Measurements from ENCODE around the gene SPATA31D4.

SPATA31D4 gene

DNA sequence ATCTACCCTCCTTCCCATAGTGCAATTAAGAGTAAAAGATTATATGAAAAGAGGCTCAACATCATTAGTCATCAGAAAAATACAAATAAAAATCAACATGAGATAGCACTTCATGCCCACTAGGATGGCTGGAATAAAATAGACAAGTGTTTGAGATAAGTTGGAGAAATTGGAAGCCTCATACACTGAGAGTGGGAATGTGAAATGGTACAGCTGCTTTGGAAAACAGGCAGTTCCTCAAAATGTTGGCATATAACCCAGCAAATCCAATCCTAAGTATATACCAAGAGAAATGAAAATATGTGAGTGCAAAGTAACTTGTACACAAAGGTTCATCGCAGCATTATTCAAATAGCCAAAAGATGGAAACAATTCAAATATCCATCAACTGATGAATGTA is 24.9 kb downstream of the SPATA31D4 start:
- no peak for TF ChIP-seq Cebpa-rat (IDR thresholded peaks at IDR 0.05)

DNA sequence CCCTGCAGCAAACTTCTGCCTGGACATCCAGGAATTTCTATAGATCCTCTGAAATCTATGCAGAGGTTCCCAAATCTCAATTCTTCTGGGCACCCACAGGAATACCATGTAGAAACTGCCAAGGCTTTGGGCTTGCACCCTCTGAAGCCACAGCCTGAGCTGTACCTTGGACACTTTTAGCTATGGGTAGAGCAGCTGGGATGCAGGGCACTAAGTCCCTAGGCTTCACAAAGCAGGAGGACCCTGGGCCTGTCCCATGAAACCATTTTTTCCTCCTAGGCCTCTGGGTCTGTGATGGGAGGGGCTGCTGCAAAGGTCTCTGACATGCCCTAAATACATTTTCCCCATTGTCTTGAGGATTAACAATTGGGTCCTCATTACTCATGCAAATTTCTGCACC is 27.4 kb downstream of the SPATA31D4 start:
- H3K27me3 ChIP-seq = no peaks in the 10 kb centered on the region
- no peaks in the 10 kb centered on the region for H3K36me3 ChIP-seq
- H3K9ac ChIP-seq = no peak overlapping the region
- H3K9me3 ChIP-seq (replicated peaks in 1 of 11) = peaks cover 30 to 38% (median 33%) of the 10 kb centered on the region in 11 experiments
- H3K4me2 ChIP-seq = no peak overlapping the region
- H4K20me1 ChIP-seq = no peaks in the 10 kb centered on the region
- H3K4me3 ChIP-seq = no peak overlapping the region
- no peaks in the 10 kb centered on the region for H3K4me1 ChIP-seq
- TF ChIP-seq Cebpa-rat (IDR thresholded peaks at IDR 0.05) = no peak
- no peak overlapping the region for H3K27ac ChIP-seq

More for the DNA sequence above, 24.9 kb downstream of the SPATA31D4 start:
- Histone ChIP-seq H3K27me3 (no peaks in the 10 kb centered on the region), H3K36me3 (no peaks in the 10 kb centered on the region), H3K4me1 (no peaks in the 10 kb centered on the region), H3K9ac (no peak overlapping the region), H4K20me1 (no peaks in the 10 kb centered on the region), H3K27ac (no peak overlapping the region), H3K4me3 (no peak overlapping the region), H3K4me2 (no peak overlapping the region), H3K9me3 (replicated peaks in 1 of 11) (peaks cover 30 to 38% (median 33%) of the 10 kb centered on the region in 11 experiments)

DNA sequence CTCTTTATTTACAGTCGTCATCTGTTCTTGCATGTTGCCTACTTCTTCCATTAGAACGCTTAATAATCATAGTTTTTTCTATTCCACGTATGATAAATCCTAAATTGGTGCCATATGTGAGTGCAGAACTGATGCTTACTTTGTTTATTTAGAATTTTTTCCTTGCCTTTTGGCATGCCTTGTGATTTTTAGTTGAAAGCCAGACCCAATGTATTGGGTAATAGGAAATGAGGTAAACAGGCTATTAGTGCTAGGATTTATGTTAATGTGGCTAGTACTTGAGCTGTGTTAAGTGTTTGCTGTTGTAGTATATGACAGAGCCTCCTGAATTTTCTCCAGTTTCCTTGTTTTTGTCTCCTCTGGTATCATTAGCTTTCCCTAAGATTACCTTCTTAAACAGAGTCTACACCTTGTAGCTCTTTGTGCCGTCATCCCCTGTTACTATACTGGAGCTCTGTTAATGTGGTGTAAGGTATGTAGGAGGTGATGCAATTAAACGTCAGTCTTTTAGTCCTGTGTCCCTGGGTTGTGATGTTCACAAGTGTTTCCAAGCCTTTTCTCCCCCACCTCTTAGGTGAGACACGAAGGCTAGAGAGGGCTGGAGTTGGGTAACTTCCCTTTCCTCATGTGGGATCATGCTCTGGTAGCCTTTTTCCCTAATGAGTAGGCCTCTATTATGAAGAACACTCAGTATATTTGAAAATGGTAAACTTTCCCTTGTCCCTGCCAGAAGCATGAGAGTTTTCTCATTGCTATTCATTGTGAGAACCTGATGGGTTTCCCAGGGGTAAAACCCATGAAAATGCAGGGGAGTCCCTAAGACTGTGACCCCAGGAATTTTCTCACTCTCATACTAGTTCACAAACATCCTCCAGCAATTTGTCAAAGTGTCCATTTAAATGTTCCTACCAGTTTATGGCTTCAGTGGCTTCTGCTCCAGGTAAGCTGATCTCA is 36.3 kb downstream of the SPATA31D4 start:
- H3K36me3 ChIP-seq = no peaks in the 10 kb centered on the region
- H3K27me3 ChIP-seq = no peaks in the 10 kb centered on the region
- no peak for TF ChIP-seq Cebpa-rat (IDR thresholded peaks at IDR 0.05)
- no peak overlapping the region for H3K4me3 ChIP-seq
- H3K4me2 ChIP-seq = peak overlapping the region in 8 of 11 experiments; percentile 10 to 64 (median 34); a peak in 13 of 22 replicates
- H4K20me1 ChIP-seq = no peaks in the 10 kb centered on the region
- peaks cover 0 to 14% (median 12%) of the 10 kb centered on the region in 10 experiments; a peak in 11 of 20 replicates for H3K4me1 ChIP-seq
- peaks cover 0 to 17% (median 0%) of the 10 kb centered on the region in 11 experiments; a peak in 6 of 22 replicates for H3K9me3 ChIP-seq (replicated peaks in 1 of 11)
- no peak overlapping the region for H3K9ac ChIP-seq
- no peak overlapping the region for H3K27ac ChIP-seq

DNA sequence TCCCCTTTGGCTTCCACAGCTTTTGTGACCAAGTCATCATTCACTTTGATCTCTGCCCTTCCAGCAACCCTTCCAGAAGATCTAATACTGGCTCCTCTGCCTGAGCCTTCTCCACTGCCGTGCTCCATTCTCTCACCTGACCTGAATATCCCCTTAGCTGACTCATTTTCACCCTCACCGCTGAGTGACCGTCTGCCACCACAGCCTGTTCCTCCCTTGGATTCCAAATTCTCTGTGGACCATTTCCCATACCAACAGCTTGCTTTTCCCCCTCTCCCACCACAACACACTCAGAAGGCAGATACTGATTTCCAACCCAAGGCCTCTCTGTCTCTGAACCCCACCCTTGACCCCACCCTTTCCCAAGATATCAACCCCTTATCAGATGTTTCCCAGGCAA is 39.8 kb downstream of the SPATA31D4 start:
- Histone ChIP-seq H3K4me1 (peaks cover 0 to 14% (median 12%) of the 10 kb centered on the region in 10 experiments; a peak in 11 of 20 replicates), H3K4me3 (no peak overlapping the region), H3K9me3 (replicated peaks in 1 of 11) (peaks cover 0 to 17% (median 0%) of the 10 kb centered on the region in 11 experiments; a peak in 6 of 22 replicates), H3K9ac (no peak overlapping the region), H3K27ac (no peak overlapping the region), H3K27me3 (no peaks in the 10 kb centered on the region), H4K20me1 (no peaks in the 10 kb centered on the region), H3K36me3 (no peaks in the 10 kb centered on the region), H3K4me2 (no peak overlapping the region)
- TF ChIP-seq Cebpa-rat (IDR thresholded peaks at IDR 0.05) = no peak

DNA sequence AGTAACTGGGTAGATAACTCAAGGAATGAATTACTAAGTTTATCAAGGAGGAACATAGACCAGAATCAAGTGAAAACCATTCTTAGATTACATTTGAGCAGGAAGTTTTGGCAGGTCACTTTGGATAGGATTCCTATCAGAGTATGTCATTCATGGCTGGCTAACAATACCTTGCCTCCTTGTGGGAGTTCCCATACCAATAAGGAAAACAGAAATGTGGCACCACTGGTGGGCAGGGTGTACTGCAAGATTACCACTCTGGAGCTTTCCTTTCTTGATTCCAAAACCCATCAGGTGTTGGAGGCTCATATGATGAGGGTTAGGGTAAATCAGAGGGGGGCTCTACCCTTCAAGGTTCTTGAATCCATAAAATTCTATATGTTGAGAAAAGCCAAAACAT is 41.7 kb downstream of the SPATA31D4 start:
- Histone ChIP-seq H3K9ac (no peak overlapping the region), H3K4me3 (no peak overlapping the region), H3K27me3 (no peaks in the 10 kb centered on the region), H3K36me3 (no peaks in the 10 kb centered on the region), H3K4me2 (no peak overlapping the region), H4K20me1 (no peaks in the 10 kb centered on the region), H3K9me3 (replicated peaks in 1 of 11) (peaks cover 0 to 30% (median 8%) of the 10 kb centered on the region in 11 experiments; a peak in 9 of 22 replicates), H3K4me1 (peaks cover 0 to 8% (median 7%) of the 10 kb centered on the region in 10 experiments; a peak in 11 of 20 replicates), H3K27ac (no peak overlapping the region)
- no peak for TF ChIP-seq Cebpa-rat (IDR thresholded peaks at IDR 0.05)

DNA sequence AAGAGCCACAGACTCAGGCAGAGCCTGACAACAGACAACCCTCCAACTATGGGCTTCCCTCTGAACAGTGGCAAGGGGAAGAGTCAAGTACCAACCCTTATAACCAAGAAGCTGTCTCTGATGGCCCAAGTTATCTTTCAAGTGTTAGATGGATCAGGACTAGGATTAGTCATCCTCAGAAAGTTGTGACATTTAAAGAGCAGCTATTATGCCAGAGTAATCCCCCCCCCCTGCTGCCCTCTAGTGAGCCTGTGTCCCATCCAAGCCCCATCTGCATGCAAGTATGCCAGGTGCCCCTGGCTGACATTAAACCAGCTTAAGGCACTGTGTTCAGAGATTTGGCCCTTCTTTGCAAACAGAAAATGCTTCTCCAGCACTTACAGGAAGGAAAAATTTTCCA is 43.5 kb downstream of the SPATA31D4 start:
- H3K36me3 ChIP-seq = no peaks in the 10 kb centered on the region
- no peaks in the 10 kb centered on the region for H4K20me1 ChIP-seq
- peaks cover 0 to 25% (median 13%) of the 10 kb centered on the region in 11 experiments; a peak in 13 of 22 replicates for H3K9me3 ChIP-seq (replicated peaks in 1 of 11)
- no peak overlapping the region for H3K27ac ChIP-seq
- H3K4me1 ChIP-seq = no peaks in the 10 kb centered on the region
- no peak overlapping the region for H3K9ac ChIP-seq
- H3K27me3 ChIP-seq = no peaks in the 10 kb centered on the region
- no peak overlapping the region for H3K4me2 ChIP-seq
- no peak for TF ChIP-seq Cebpa-rat (IDR thresholded peaks at IDR 0.05)
- no peak overlapping the region for H3K4me3 ChIP-seq

DNA sequence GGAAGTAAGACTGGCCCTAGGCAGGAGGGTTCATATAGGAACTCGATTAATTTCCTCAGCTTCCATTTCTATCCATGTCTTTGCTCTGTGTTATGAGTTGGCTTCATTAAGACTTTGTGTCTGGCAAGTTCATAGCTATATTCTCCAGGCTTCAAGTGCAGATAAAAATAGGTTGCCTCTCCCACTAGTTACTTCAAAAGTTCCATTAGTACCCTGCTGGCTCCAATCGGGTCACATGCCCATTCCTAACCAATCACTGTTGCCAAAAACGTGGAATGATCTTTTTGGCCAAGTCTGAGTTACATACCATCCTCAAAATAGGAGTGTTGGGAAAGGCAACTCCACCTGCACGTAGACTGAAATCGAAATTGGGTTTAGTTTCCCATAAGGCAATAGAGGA is 46.5 kb downstream of the SPATA31D4 start:
- TF ChIP-seq Cebpa-rat (IDR thresholded peaks at IDR 0.05) = no peak
- Histone ChIP-seq H3K4me3 (no peak overlapping the region), H3K27ac (no peak overlapping the region), H3K9ac (no peak overlapping the region), H3K4me1 (no peaks in the 10 kb centered on the region), H4K20me1 (no peaks in the 10 kb centered on the region), H3K36me3 (no peaks in the 10 kb centered on the region), H3K4me2 (no peak overlapping the region), H3K27me3 (no peaks in the 10 kb centered on the region), H3K9me3 (replicated peaks in 1 of 11) (peaks cover 0 to 33% (median 19%) of the 10 kb centered on the region in 11 experiments; a peak in 16 of 22 replicates)

DNA sequence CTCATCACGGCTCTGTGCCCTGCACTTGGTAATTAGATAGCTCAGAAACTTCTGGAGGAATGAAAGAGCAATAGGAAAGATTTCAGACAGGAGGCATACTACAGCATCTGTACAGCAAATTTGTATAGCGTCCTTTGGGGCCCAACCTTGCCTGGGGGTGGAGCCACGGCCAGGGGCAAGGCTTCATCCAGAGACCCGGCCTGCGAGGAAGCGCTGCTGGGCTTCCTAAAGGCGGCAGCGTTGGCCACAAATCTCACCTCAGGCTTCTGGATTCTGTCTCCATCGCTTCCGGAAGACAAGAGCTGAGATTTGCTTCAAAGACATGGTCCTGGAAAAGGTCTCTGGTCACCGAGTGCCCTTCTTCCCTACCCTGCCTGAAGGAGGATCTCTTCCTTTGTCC is 48.1 kb downstream of the SPATA31D4 start:
- H4K20me1 ChIP-seq = no peaks in the 10 kb centered on the region
- no peak overlapping the region for H3K4me3 ChIP-seq
- H3K4me2 ChIP-seq = no peak overlapping the region
- no peak overlapping the region for H3K9ac ChIP-seq
- no peaks in the 10 kb centered on the region for H3K36me3 ChIP-seq
- H3K27ac ChIP-seq = no peak overlapping the region
- peaks cover 0 to 33% (median 19%) of the 10 kb centered on the region in 11 experiments; a peak in 16 of 22 replicates for H3K9me3 ChIP-seq (replicated peaks in 1 of 11)
- TF ChIP-seq Cebpa-rat (IDR thresholded peaks at IDR 0.05) = no peak
- no peaks in the 10 kb centered on the region for H3K4me1 ChIP-seq
- no peaks in the 10 kb centered on the region for H3K27me3 ChIP-seq

DNA sequence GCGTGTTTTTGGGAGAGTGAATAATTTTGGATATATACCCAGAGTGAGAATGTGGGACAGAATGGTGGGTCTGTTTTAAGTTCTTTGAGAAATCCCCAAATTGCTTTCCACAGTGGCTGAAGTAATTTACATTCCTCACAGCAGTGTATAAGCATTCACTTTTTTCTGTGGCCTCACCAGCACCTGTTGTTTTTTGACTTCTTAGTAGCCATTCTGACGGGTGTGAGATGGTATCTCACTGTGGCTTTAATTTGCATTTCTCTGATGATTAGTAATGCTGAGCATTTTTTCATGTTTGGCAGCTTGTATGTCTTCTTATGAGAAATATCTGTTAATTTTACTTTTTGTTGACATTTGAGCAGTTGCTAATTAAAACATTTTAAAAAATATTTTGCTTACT is 51.0 kb downstream of the SPATA31D4 start:
- Histone ChIP-seq H3K27me3 (no peaks in the 10 kb centered on the region), H3K9me3 (replicated peaks in 1 of 11) (peaks cover 0 to 25% (median 17%) of the 10 kb centered on the region in 11 experiments; a peak in 16 of 22 replicates), H3K36me3 (no peaks in the 10 kb centered on the region), H3K4me3 (no peak overlapping the region), H3K4me2 (no peak overlapping the region), H3K9ac (no peak overlapping the region), H4K20me1 (no peaks in the 10 kb centered on the region), H3K27ac (no peak overlapping the region), H3K4me1 (no peaks in the 10 kb centered on the region)
- TF ChIP-seq Cebpa-rat (IDR thresholded peaks at IDR 0.05) = no peak
